Measurements from ENCODE around the gene CPSF3. TPM values are rescaled to one million over a fixed set of nuclear protein-coding genes. Genes with fewer than 3 reads are reported as not detected.

The CPSF3 gene
- total and polyA plus RNA-seq, 2 of the 13 experiments (the other 11 are each of a cell fraction or from before 2014, with no cell fraction given), result 19.8 to 93.0 TPM

DNA sequence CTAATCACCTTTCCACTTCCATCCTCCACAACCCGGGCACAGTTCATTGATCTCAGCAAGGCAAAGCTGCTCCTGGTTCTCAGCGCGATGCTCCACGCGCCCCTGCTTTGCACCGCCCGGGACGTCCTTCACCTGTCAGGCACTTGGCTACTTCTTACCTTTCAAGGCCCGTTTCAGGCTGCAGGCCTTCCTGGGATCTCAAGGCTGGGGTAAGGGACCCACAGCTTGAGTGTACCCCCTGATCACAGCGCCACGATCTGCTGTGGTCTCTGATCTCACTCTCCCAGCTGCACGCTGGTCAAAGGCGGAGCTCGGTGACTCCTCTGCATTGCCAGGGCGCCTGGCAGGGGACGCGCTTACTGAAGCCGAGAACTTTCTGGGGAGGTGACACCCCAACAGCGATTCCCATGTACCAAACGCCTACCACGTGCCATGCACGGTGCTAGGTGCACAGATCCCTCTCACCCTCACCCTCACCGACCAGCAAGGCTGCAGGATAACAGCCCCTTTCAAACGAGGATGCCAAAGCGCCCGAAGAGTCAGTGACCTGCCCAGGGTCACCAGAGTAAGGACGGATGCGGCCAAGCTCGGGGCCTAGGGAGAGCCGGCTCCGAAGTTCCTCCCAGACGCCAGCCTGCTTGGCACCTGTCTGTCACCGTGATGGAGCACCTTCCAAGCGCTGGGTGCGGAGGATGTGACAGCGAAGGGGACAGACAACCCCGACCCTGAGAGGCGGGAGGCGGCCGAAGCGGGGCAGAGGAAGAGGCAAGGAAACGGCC, 944 bp upstream of the CPSF3 start (continued):
- peak; percentile 75; the same call in 1 of the 2 replicates for TF ChIP-seq ZNF292 (CRISPR knock-in tag; IDR thresholded peaks at IDR 0.05; ENCODE audit: borderline replicate concordance, low read depth)
- TF ChIP-seq ZNF780A (CRISPR knock-in tag; IDR thresholded peaks at IDR 0.05), result no peak
- no peak for TF ChIP-seq TAF1 (CRISPR knock-in tag; IDR thresholded peaks at IDR 0.05)
- TF ChIP-seq, protein P1, sequence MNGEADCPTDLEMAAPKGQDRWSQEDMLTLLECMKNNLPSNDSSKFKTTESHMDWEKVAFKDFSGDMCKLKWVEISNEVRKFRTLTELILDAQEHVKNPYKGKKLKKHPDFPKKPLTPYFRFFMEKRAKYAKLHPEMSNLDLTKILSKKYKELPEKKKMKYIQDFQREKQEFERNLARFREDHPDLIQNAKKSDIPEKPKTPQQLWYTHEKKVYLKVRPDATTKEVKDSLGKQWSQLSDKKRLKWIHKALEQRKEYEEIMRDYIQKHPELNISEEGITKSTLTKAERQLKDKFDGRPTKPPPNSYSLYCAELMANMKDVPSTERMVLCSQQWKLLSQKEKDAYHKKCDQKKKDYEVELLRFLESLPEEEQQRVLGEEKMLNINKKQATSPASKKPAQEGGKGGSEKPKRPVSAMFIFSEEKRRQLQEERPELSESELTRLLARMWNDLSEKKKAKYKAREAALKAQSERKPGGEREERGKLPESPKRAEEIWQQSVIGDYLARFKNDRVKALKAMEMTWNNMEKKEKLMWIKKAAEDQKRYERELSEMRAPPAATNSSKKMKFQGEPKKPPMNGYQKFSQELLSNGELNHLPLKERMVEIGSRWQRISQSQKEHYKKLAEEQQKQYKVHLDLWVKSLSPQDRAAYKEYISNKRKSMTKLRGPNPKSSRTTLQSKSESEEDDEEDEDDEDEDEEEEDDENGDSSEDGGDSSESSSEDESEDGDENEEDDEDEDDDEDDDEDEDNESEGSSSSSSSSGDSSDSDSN (CRISPR knock-in tag; IDR thresholded peaks at IDR 0.05), result peak; percentile 31
- TF ChIP-seq, protein P2, sequence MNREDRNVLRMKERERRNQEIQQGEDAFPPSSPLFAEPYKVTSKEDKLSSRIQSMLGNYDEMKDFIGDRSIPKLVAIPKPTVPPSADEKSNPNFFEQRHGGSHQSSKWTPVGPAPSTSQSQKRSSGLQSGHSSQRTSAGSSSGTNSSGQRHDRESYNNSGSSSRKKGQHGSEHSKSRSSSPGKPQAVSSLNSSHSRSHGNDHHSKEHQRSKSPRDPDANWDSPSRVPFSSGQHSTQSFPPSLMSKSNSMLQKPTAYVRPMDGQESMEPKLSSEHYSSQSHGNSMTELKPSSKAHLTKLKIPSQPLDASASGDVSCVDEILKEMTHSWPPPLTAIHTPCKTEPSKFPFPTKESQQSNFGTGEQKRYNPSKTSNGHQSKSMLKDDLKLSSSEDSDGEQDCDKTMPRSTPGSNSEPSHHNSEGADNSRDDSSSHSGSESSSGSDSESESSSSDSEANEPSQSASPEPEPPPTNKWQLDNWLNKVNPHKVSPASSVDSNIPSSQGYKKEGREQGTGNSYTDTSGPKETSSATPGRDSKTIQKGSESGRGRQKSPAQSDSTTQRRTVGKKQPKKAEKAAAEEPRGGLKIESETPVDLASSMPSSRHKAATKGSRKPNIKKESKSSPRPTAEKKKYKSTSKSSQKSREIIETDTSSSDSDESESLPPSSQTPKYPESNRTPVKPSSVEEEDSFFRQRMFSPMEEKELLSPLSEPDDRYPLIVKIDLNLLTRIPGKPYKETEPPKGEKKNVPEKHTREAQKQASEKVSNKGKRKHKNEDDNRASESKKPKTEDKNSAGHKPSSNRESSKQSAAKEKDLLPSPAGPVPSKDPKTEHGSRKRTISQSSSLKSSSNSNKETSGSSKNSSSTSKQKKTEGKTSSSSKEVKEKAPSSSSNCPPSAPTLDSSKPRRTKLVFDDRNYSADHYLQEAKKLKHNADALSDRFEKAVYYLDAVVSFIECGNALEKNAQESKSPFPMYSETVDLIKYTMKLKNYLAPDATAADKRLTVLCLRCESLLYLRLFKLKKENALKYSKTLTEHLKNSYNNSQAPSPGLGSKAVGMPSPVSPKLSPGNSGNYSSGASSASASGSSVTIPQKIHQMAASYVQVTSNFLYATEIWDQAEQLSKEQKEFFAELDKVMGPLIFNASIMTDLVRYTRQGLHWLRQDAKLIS (CRISPR knock-in tag; IDR thresholded peaks at IDR 0.05), result 0 out of 2 replicates have a peak, but pooled peaks have one; percentile 10
- no peak for TF ChIP-seq ZBTB37 (CRISPR knock-in tag; IDR thresholded peaks at IDR 0.05)
- no peak for TF ChIP-seq MIXL1 (CRISPR knock-in tag; IDR thresholded peaks at IDR 0.05)
- TF ChIP-seq SOX13 (IDR thresholded peaks at IDR 0.05), result no peak
- no peak for TF ChIP-seq SOX13 (CRISPR knock-in tag; conservative IDR thresholded peaks at IDR 0.05 in 1 of 2, IDR thresholded peaks at IDR 0.05 in 1 of 2)
- no peak for TF ChIP-seq ZNF703 (CRISPR knock-in tag; IDR thresholded peaks at IDR 0.05; ENCODE audit: borderline replicate concordance)
- no peak; the same call in 1 of the 2 replicates for TF ChIP-seq MZF1 (CRISPR knock-in tag; IDR thresholded peaks at IDR 0.05; ENCODE audit: borderline replicate concordance)
- peak; percentile 58; the same call in 1 of the 2 replicates for TF ChIP-seq NFKB2 (CRISPR knock-in tag; IDR thresholded peaks at IDR 0.05; ENCODE audit: borderline replicate concordance)
- no peak for TF ChIP-seq ZBTB1 (CRISPR knock-in tag; IDR thresholded peaks at IDR 0.05; ENCODE audit: borderline replicate concordance)
- TF ChIP-seq HDAC1 (CRISPR knock-in tag; IDR thresholded peaks at IDR 0.05), result peak; percentile 63; the same call in 1 of the 2 replicates
- TF ChIP-seq NCOA5 (CRISPR knock-in tag; IDR thresholded peaks at IDR 0.05), result no peak
- no peak for TF ChIP-seq ELF4 (CRISPR knock-in tag; IDR thresholded peaks at IDR 0.05; ENCODE audit: borderline replicate concordance)
- TF ChIP-seq ZNF235 (CRISPR knock-in tag; IDR thresholded peaks at IDR 0.05; ENCODE audit: borderline replicate concordance), result peak; percentile 73; the same call in 1 of the 2 replicates
- no peak for TF ChIP-seq ZNF101 (CRISPR knock-in tag; IDR thresholded peaks at IDR 0.05; ENCODE audit: borderline replicate concordance, low read depth)
- TF ChIP-seq ATAD3A (CRISPR knock-in tag; IDR thresholded peaks at IDR 0.05), result no peak
- TF ChIP-seq ONECUT2 (CRISPR knock-in tag; IDR thresholded peaks at IDR 0.05), result no peak
